Sigmoid colon (tissue), 4 donors: ENCODE measurements around the gene CCDC194.

ENCODE experiments used
- CTCF ChIP-seq, 4 experiments: fragments of 450-650 bp in 3 of 4; fragments of 200-600 bp in 1 of 4; IDR thresholded peaks; one replicate each; pipeline ENCODE4 v1.5.1; 2016 to 2019; ENCODE audit warnings: antibody characterized with exemption in 4 of 4, mild to moderate bottlenecking in 3 of 4, moderate library complexity in 2 of 4
- EP300 ChIP-seq, 4 donors: sonication (generic); formaldehyde crosslinking; IDR thresholded peaks; one replicate each; pipeline ENCODE4 v1.6.1; 2017; ENCODE audit warnings: antibody characterized with exemption in 4 of 4
- POLR2AphosphoS5 ChIP-seq, 4 donors: sonication (generic); formaldehyde crosslinking; IDR thresholded peaks; one replicate each; pipeline ENCODE4 v1.6.1; 2017; ENCODE audit warnings: antibody characterized with exemption in 4 of 4

GRCh38 chr19:17419621-17420474 lies 25.9 kb upstream of the CCDC194 start, which contains the start of gene MVB12A:
- TF ChIP-seq CTCF (IDR thresholded peaks at IDR 0.05), result no peak
- TF ChIP-seq POLR2AphosphoS5 (IDR thresholded peaks at IDR 0.05), result peak; percentile 50 to 86 (median 59)
- TF ChIP-seq EP300 (IDR thresholded peaks at IDR 0.05), result peak in 1 of 4 donors; percentile 70
